GM19023 (cell line): ENCODE results near the gene CCDC74A.
"Not testable (repeated sequence)": the region's sequence is repeated elsewhere in the genome, so short reads cannot be mapped to it uniquely, and the experiment has no call there.

ENCODE experiments used
- ATAC-seq: cut with Tn5 transposase; IDR thresholded peaks from one replicate; pipeline ENCODE4 v1.9.1; 2021; ENCODE audit warnings: mild to moderate bottlenecking, moderate library complexity; ENCODE audit not compliant: unreplicated experiment

CCDC74A gene

DNA sequence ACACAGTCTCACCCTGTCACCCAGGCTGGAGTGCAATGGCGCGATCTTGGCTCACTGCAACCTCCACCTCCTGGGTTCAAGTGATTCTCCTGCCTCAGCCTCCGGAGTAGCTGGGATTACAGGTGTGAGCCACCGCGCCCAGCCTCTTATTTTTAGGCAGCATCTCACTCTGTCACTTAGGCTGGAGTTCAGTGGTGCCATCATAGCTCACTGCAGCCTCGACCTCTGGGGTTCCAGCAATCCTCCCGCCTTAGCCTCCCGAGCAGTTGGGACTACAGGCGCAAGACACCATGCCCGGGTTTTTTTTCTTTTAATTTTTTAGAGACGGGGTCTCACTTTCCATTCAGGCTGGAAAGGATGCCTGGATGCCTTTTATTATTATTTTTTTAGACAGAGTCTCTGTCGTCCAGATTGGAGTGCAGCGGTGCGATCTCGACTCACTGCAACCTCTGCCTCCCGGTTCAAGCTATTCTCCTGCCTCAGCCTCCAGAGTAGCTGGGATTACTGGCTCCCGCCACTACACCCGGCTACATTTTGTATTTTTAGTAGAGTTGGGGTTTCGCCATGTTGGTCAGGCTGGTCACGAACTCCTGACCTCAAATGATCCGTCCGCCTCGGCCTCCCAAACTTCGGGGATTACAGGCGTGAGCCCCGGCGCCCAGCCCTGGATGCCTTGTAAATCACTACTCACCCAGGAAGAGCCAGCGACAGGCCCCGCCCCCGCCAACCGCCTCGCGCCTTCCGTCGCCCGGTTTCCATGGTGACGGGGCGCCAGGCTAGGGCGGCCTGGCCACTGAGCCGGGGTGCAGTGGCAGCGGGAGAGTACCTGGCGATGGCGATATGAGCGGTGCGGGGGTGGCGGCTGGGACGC lies at the start of gene CCDC74A:
Gene CCDC74A (plus strand): TSS at position 758 of the 871 bp plus-strand sequence. CDS start 83 bp downstream, at position 841.
- peak; percentile 91 for ATAC-seq

DNA sequence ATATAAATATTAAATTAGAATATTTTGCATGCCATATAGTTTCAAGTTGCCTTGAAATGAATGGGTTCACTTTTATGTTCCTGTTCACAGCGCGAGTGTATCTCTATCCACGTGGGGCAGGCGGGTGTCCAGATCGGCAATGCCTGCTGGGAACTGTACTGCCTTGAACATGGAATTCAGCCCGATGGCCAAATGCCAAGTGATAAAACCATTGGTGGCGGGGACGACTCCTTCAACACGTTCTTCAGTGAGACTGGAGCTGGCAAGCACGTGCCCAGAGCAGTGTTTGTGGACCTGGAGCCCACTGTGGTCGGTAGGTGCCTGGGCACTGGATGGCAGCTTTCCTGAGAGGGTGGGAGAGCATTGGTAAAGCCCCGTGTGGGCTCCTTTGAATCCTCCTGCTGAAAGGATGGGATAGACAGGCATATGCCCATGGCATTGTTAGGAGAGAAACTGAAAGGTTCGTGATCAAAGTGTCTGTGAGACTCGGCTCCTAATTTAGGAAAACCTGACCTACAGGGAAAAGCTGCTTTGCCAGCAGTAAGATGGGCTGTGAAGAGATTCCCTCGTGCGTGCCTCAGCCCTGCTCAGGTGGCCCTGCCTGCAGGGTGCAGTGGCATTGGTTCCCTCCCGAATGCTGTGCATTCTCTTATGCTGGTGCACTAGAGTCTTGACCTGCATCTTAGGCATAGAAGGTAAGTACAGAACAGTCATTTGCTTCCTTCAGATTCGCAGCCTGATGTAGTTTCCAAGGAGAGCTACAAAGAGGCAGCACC lies 49.4 kb upstream of the CCDC74A start:
- ATAC-seq: not testable (repeated sequence)

DNA sequence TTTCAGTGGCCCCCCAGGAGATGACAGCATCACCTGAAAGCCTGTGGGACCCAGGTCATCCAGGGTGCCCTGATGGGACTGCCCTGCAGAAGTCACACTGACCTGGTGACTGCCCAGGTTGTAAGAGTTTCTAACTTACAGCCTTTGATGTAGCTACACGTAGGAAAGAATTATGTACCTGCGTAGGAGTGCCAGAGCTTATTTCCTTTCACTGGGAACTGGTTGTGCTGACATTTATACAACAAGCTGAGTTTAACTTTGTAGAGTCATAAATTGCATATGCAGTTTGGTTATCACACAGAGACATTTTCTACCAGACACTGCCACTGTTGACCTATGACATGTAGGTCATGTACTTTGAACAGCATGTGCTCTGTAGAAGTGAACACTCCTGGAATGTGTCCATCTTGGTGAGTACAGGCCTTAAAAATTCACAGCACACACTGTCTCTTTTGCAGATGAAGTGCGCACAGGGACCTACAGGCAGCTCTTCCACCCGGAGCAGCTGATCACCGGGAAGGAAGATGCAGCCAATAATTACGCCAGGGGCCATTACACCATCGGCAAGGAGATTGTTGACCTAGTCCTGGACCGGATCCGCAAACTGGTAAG lies 48.7 kb upstream of the CCDC74A start:
- ATAC-seq: not testable (repeated sequence)

DNA sequence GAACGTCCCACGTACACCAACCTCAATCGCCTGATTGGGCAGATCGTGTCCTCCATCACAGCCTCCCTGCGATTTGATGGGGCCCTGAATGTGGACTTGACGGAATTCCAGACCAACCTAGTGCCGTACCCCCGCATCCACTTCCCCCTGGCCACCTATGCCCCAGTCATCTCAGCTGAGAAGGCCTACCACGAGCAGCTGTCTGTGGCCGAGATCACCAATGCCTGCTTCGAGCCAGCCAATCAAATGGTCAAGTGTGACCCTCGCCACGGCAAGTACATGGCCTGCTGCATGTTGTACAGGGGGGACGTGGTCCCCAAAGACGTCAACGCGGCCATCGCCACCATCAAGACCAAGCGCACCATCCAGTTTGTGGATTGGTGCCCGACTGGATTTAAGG lies 47.3 kb upstream of the CCDC74A start:
- ATAC-seq: not testable (repeated sequence)

DNA sequence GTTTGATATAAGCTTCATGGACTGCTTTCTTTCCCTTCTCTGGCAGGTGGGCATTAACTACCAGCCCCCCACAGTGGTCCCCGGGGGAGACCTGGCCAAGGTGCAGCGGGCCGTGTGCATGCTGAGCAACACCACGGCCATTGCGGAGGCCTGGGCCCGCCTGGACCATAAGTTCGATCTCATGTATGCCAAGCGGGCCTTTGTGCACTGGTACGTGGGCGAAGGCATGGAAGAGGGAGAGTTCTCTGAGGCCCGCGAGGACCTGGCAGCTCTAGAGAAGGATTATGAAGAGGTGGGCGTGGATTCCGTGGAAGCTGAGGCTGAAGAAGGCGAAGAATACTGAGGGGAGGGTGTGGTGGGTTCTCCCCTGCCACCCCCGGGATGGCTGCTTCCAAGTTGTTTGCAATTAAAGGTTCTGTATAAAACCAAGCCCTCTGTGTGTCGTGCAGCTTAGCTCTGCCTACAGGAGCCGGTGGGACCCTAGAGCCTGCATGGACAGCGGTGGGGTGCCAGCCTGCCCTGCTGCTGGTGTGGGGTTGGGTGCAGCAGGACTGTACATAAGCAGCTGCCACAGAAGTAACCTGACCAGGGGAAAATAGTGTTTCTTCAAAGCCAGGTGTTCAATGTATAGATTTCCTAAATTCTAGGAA lies 45.1 kb upstream of the CCDC74A start:
- not testable (repeated sequence) for ATAC-seq

DNA sequence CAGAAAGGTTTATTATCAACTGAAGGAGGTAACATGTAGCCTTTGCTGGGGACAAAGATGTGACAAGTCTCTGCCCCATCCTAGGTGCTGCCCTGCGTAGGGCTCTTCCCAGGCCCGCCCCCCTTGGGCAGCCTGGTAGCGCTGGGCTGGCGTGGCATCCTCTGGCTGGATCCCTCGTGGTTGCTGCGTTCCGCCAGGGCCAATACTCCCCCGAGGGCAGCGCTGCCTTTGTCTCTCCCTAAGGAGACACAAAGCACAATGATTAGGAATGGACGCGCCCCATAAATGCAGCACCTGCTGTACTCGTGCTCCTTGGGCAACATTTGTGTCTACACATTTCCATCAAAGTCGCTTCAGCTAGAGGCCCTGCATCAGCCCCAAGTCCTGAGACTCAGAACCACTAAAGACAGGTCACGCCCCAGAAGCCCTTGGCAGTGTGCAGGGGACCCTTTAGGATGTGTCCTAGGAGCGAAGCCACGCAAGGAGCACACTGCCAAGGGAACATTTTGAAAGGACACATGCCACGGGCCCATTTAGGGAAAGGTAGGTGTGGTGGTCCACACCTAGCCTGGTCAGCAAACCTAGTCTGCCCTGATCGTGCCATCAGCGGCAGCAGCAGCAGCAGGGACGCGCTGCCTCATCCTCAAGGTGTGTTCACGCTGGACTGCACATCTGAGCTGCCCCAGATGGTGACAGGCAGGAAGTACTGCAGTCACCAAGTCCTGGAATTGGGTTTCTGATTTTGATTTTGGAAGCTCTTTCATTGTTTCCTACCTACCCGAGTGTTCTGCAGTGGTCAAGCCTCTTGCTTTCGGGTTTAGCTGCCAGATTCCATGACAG lies 43.5 kb upstream of the CCDC74A start:
- not testable (repeated sequence) for ATAC-seq

DNA sequence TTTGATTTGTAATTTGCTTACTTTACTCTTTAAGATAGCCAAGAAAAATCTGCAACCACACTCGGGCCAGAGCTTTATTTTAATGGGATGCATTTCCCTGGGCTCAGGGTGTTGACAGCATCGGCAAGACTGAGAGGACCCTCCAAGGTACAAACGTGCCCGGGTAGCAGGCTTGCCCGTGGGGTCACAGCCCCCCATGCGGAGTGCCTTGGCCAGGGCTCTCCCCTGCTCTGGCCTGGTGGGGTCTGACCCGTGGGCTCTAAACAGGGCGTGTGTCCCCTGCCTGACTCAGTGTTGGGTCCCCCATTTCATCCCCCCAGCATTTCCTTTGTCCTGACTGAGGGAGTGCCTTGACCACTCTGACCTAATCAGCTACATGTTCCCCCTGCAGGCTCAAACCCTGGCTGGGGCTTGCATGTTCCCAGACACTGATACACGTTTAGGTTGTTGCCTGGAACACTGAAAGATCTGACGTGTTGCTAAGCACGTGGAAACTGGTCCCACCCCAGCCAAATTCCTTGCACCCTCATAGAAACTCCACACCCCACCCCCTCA lies 42.7 kb upstream of the CCDC74A start:
- ATAC-seq: not testable (repeated sequence)

DNA sequence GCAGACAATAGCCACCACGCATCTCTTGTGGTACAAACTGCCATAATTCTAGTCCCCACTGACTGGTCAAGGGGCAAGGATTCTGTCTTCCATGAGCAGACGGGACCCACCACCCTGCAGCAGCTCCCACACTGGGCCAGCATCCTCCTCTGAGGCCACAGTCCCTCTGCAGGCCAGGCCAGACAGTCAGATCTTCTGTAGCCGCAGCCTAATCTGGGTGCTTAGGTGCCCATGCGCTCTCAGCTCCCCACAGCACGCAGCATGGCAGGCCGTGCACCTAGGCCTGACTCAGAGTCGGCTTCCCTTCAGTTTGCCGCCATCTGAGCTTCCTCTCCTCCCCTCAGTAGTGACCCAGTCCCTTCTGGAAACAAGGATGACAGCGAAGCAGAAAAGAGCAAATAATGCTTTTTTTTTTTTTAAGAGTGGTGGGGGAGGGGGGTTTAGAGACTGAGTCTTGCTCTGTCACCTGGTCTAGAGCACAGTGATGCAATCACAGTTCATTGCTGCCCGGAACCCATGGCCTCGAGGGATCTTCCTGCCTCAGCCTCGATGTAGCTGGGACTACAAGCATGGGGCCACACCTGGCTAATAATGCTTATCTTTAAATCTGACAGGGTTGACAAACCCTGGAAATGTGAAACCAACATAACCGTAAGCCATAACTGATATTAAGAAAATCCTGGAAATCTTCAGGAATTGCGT lies 41.3 kb upstream of the CCDC74A start:
- ATAC-seq: not testable (repeated sequence)

DNA sequence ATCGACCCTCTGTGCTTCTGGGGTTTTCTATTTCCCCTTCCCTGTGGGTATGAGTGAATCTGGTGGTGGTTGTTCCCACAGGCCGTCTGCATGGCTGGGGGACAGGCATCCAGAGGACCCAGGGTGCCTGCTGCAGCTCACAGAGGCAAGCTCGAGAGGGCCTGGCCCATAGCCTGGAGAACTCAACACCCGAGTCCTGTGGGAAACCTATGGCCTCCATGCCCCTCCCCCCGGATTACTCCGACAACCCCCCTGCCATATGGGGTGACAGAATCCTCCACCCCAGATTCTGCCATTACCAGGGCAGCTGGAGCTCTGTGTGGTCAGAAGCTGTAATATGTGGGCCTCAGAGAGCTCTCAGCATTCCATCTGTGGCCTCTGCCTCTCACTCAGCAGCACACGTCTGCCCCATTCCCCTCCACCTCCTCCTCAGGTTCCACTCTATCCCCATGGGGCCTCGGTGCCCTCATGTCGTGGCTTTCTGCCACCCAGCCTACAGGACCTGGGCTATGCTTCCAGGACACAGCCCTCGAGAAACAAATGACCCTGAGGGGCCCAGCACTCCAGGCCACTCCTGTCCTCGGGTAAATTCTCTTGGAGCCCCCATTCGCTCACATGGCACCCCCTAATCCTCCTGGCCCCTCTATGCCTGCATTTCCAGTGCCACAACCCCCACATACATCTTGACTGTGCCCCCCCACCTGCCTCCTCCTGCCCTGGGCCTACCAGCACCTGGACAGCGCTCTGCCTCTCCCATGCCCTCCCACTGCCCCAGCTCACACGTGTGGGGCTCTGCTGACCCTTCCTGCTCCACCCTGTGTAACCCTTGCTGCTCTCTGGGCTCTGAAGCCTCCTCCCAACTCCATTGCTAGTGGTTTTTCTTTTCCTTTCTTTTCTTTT lies 39.1 kb upstream of the CCDC74A start:
- ATAC-seq: no peak

DNA sequence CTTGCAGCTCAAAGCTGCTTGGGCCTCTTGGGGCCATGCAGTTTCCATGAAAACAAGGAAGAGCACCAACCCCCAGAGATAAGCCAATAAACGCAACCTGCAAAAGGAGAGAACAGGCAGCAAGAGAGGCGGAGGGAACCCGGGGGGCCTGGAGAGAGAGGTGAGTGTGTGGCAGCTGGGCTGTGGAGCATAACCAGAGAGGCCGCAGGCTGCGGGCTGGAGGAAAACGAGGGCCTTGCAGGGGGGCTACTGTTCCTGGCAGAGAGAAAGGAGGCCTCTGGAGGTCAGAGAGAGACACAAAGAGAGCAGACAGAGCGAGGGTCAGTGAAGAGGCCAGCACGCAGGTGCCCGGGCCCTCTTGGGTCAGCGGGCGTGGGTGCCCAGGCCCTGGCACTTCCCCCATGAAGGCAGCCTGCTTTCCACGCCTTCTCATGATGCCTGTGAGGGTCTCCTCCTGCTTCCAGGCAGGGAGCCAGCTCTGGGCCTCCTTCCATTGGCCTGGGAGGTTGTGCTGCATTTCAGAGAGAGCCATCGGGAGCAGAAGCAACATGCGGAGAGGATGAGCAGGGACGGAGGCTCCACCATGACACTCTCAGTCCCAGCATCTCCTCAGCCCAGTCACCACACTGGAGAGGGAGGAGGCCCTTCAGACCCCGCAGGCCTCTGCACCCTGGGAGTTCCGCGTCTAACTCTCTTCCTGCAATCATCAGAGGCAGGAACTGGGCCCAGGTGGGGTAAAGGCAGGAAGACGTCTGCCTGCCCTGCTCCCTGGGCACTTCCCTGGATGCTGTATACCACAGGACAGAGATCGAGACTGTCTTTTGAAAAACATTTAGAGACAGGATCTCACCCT lies 36.8 kb upstream of the CCDC74A start:
- ATAC-seq: not testable (repeated sequence)

DNA sequence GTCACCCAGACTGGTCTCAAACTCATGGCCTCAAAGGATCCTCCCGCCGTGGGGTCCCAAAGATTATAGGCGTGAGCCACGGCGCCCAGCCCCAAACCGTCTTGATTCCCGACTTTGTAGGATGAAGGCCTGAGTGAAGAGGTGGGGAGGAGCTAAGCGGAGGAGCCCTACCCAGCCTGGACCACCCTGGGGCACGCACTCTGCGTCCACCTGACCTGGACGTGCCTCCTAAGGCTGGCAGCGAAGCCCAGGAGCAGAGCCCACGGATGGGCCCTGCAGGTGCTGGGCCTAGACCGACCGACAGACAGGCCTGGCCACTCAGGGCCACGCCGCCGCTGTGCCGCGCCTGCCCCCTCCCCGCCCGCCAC lies 36.2 kb upstream of the CCDC74A start:
- not testable (repeated sequence) for ATAC-seq

DNA sequence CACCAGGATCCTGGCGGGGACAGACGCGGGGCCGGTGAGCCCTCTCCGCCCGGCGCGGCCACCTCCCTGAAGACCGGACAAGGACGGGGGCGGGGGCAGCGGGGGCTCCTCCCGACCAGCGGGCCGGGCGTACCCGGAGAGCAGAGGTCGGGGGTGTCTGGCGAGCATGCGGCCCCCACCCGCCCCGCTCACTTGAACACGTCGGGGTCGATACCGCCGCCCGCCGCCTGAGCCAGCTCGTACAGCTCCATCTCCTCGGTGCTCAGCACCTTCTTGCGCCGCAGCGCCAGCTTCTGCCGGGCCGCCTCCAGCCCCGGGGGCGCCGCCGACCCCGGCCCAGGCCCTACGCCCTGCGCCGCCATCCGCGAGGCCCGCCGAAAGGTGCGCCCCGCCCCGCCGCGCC lies 35.7 kb upstream of the CCDC74A start, which contains the start of gene MZT2A:
Gene MZT2A (minus strand): TSS at position 383 of the 403 bp plus-strand sequence. CDS start 21 bp downstream, at position 362.
- peak; percentile 10 for ATAC-seq

DNA sequence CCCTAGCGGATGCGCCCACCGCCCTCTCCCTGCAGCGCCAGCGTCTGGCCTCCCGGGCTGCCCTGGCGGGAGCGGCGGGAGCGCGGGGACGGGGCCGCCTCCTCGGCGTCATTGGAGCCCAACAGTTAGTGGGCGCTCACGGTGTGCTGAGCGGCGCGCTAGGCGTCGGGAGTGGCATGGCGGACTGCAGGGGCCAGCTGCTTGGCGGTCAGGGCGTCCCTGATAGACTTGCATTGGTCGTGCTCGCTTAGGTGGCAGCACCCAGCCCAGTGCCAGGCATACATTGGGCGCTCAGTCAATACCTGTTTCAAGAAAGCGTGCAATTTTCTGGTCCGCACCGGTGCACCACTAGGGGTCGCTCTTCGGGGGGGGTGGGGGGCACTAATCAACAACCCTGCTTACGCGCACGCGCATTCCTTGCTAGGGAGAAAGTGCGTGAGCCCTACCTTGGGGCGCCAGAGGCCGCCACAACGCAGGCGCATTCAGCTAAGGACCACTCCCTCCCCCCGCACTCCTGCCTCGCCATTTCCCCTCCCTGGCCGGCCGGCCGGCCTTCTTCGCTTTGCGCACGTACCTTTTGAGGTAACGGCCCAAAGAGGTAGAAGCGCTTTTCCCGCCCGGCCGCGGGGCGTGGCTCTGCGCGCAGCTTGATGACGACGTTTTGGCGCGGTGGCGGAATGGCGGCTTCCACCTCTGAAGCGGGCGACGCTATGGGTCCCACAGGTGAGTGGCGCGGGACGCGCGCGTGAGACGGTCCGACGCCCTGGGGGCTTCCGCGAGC lies 35.1 kb upstream of the CCDC74A start:
- peak; percentile 66 for ATAC-seq

DNA sequence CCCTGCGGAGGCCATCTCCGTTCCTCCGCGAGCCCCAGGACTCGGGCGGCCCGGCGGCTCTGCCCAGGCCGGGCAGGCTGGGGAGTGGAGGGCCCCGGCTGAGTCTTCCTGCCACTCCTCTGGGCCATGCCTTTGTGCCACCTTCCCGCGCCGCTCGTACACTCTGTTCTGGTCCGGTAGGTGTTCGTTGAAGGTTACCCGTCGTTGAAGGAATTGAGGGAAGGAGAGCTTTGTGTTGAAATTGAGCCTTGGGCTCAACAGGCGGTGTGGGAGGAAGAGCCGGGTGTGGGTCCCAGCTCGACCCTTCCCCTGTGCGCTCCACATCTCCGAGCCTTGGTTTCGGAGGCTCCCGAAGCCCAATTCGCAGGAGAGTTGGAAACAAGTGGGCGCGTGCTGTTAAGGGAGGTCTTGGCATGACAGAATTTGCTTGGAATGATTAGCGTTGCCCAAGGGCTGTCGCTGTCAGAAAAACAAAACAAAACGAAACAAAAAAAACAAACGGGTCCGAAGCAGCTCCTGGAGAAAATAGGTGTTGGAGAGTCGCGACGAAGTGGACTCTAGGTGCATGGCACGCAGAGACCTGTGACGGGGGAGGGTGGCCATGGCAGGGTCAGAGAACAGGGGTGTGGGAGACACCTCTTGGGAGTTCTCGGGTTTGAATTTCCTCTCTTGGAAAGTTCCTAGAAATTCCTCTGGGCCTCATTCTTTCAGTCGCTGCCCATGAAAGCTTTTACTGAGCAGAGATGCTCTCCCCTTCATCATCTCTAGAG lies 34.3 kb upstream of the CCDC74A start:
- ATAC-seq: peak; percentile 25

DNA sequence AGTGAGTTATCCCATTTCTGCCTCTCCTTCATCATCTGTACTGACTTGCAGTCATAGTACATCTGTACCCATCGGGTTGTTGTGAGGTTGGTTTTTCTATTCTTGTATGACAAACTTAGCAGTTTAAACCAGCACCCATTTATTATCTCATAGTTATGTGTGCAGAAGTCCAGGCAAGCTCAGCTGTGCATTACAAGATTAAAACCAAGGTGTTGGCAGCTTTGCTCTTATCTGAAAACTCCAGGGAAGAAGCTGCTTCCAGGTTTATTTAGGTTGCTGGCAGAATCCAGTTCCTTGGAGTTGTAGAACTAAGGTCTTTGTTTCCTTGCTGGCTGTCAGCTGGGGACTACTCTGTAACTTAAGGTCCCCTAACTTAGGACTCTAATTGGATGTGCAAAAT lies 32.2 kb upstream of the CCDC74A start:
- ATAC-seq: not testable (repeated sequence)
